OCI-LY3 (cell line): ENCODE results near the gene ZNF618.
"Not testable (repeated sequence)": the region's sequence is repeated elsewhere in the genome, so short reads cannot be mapped to it uniquely, and the experiment has no call there.

Source experiments
- H2AFZ ChIP-seq: fragments of 200-600, 300-600 bp; shearing (Covaris generic); 2 replicates; pipeline ENCODE4 v1.6.0; 2014; ENCODE audit warnings: antibody characterized with exemption, low read depth, low read length
- H3K27ac ChIP-seq: fragments of 200-600, 300-600 bp; sonication (generic); 2 replicates; pipeline ENCODE4 v1.5.1; 2014; ENCODE audit warnings: mild to moderate bottlenecking, low read length, moderate library complexity, mixed read lengths
- H3K27me3 ChIP-seq: fragments of 200-600, 300-600 bp; sonication (generic); 2 replicates; pipeline ENCODE4 v1.6.1; 2014; ENCODE audit warnings: low read depth, low read length, mixed read lengths
- H3K36me3 ChIP-seq: fragments of 200-600, 300-600 bp; sonication (generic); replicated peaks from 2 replicates; pipeline ENCODE3; 2014; ENCODE audit warnings: low read depth, low read length, mixed read lengths
- H3K4me1 ChIP-seq: fragments of 300-600, 200-600 bp; sonication (generic); 2 replicates; pipeline ENCODE4 v1.6.1; 2014; ENCODE audit warnings: low read length, mixed read lengths
- H3K4me2 ChIP-seq: fragments of 200-600, 300-600 bp; sonication (generic); 2 replicates; pipeline ENCODE4 v1.6.1; 2014; ENCODE audit warnings: low read length, mixed read lengths
- H3K4me3 ChIP-seq: fragments of 300-600, 200-600 bp; sonication (generic); 2 replicates; pipeline ENCODE4 v1.5.1; 2014; ENCODE audit warnings: antibody characterized with exemption, mild to moderate bottlenecking, low read length, moderate library complexity
- H3K79me2 ChIP-seq: fragments of 300-600, 200-600 bp; shearing (Covaris generic); 2 replicates; pipeline ENCODE4 v1.6.1; 2014; ENCODE audit warnings: mild to moderate bottlenecking, low read length, mixed read lengths
- H3K9ac ChIP-seq: fragments of 300-600, 200-600 bp; shearing (Covaris generic); 2 replicates; pipeline ENCODE4 v1.6.0; 2014; ENCODE audit warnings: mild to moderate bottlenecking, low read length, moderate library complexity
- H3K9me3 ChIP-seq: fragments of 200-600, 300-600 bp; shearing (Covaris generic); 2 replicates; pipeline ENCODE4 v1.6.1; 2014; ENCODE audit warnings: low read length, mixed read lengths; ENCODE audit not compliant: insufficient read depth
- H4K20me1 ChIP-seq: fragments of 200-600, 300-600 bp; sonication (generic); 2 replicates; pipeline ENCODE4 v1.6.1; 2016; ENCODE audit warnings: low read length, mixed read lengths; ENCODE audit not compliant: insufficient read depth
- EZH2phosphoT487 ChIP-seq: fragments of 200-600 bp; shearing (Covaris generic); IDR thresholded peaks from 2 replicates; pipeline ENCODE4 v1.6.1; 2018; ENCODE audit warnings: antibody characterized with exemption, mixed run types, low read depth
- TF ChIP-seq, protein P1 (sequence below): fragments of 200-600, 300-600 bp; sonication (generic); IDR thresholded peaks from 2 replicates; pipeline ENCODE4 v1.5.1; 2014; ENCODE audit warnings: antibody characterized with exemption, low read length, low read depth

ZNF618 gene

DNA sequence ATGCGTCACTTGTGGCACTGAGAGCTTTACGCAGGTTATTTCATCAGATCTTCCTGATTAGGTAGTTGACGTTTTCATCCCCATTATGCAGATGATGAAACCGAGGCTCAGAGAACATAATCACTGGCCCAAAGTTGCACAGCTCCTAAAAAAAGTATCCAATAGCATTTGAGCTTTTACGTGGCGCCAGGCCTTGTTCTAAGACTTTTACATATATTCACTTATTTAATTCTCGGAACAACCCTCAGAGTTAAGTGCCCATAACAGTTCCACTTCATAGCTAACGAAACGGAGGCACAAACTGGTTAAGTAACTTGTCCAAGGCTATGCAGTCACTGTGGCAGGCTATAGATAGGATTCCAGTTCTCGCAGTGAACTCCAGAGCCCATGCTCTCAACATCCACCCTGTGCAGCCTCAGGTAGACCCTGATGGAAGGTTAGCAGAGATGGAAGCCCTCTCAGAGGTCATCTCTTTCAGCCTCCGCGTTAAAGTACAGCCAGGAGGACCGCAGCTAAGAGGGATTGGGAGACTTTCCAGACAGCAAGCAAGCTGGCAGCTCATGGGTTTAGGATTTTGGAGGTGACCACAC, 162.7 kb downstream of the ZNF618 start:
- no peaks in the 10 kb centered on the region for H3K27me3 ChIP-seq
- TF ChIP-seq, protein P1, sequence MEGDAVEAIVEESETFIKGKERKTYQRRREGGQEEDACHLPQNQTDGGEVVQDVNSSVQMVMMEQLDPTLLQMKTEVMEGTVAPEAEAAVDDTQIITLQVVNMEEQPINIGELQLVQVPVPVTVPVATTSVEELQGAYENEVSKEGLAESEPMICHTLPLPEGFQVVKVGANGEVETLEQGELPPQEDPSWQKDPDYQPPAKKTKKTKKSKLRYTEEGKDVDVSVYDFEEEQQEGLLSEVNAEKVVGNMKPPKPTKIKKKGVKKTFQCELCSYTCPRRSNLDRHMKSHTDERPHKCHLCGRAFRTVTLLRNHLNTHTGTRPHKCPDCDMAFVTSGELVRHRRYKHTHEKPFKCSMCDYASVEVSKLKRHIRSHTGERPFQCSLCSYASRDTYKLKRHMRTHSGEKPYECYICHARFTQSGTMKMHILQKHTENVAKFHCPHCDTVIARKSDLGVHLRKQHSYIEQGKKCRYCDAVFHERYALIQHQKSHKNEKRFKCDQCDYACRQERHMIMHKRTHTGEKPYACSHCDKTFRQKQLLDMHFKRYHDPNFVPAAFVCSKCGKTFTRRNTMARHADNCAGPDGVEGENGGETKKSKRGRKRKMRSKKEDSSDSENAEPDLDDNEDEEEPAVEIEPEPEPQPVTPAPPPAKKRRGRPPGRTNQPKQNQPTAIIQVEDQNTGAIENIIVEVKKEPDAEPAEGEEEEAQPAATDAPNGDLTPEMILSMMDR: no peak
- TF ChIP-seq EZH2phosphoT487: no peak
- H3K27ac ChIP-seq: no peak overlapping the region

DNA sequence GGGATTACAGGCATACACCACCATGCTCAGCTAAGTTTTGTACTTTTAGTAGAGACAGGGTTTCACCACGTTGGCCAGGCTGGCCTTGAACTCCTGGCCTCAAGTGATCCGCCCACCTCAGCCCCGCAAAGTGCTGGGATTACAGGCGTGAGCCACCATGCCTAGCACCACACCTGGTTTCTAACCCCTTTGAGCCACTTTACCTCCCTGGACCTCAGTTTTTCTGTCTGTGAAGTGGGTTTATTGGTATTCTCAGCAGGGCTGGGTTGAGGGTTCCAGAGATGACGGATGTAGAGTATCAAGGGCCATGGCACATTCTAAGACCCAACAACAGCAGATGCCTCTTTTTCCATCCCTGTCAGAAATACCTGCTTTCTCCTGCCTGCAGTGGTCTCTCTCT, 163.4 kb downstream of the ZNF618 start:
- H3K4me2 ChIP-seq: no peak overlapping the region
- H3K4me3 ChIP-seq: no peak overlapping the region
- no peaks in the 10 kb centered on the region for H3K79me2 ChIP-seq
- no peaks in the 10 kb centered on the region for H3K27me3 ChIP-seq
- H3K27ac ChIP-seq: no peak overlapping the region
- H4K20me1 ChIP-seq: no peaks in the 10 kb centered on the region
- H2AFZ ChIP-seq: no peak overlapping the region
- no peak for TF ChIP-seq EZH2phosphoT487
- TF ChIP-seq, protein P1: no peak
- no peak overlapping the region for H3K9ac ChIP-seq
- H3K9me3 ChIP-seq: no peaks in the 10 kb centered on the region
- no peaks in the 10 kb centered on the region for H3K36me3 ChIP-seq
- no peaks in the 10 kb centered on the region for H3K4me1 ChIP-seq

More for the DNA sequence above, 162.7 kb downstream of the ZNF618 start:
- Histone ChIP-seq H4K20me1 (no peaks in the 10 kb centered on the region), H3K9ac (no peak overlapping the region), H3K4me2 (no peak overlapping the region), H2AFZ (no peak overlapping the region), H3K9me3 (no peaks in the 10 kb centered on the region), H3K36me3 (no peaks in the 10 kb centered on the region), H3K79me2 (no peaks in the 10 kb centered on the region), H3K4me3 (no peak overlapping the region), H3K4me1 (no peaks in the 10 kb centered on the region)

DNA sequence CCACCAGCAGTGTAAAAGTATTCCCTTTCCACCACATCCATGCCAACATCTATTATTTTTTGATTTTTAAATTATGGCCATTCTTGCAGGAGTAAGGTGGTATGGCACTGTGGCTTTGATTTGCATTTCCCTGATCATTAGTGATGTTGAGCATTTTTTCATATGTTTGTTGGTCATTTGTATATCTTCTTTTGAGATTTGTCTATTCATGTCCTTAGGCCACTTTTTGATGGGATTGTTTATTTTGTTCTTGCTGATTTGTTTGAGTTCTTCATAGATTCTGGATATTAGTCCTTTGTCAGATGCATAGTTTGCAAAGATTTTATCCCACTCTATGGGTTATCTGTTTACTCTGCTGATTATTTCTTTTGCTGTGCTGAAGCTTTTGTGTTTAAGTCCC, 167.6 kb downstream of the ZNF618 start:
- not testable (repeated sequence) for H3K79me2 ChIP-seq, H3K27ac ChIP-seq, H3K4me3 ChIP-seq, H3K9me3 ChIP-seq, H3K36me3 ChIP-seq, H3K27me3 ChIP-seq, H4K20me1 ChIP-seq, H3K4me2 ChIP-seq, H3K9ac ChIP-seq, H3K4me1 ChIP-seq, H2AFZ ChIP-seq

DNA sequence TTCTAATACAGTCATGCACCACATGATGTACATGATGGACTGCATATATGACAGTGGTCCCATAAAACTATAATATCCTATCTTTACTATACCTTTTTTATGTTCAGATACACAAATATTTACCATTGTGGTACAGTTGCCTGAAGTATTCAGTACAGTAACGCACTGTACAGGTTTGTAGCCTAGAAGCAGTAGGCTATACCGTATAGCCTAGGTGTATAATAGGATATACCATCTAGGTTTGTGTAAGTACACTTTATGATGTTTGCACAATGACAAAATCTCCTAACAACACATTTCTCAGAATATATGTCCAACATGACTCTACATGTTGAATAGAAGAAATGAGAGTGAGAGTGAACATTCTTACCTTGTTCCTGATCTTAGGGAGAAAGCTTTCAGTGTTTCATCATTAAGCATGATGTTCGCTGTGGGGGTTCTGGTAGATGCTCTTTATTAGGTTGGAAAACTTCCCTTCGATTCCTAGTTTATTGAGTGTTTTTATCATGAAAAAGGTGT, 170.2 kb downstream of the ZNF618 start:
- no peaks in the 10 kb centered on the region for H3K9me3 ChIP-seq
- no peaks in the 10 kb centered on the region for H3K4me1 ChIP-seq
- no peaks in the 10 kb centered on the region for H3K36me3 ChIP-seq
- no peak overlapping the region for H3K27ac ChIP-seq
- no peaks in the 10 kb centered on the region for H3K79me2 ChIP-seq
- H4K20me1 ChIP-seq: no peaks in the 10 kb centered on the region
- no peaks in the 10 kb centered on the region; the same call in 1 of the 2 replicates for H3K27me3 ChIP-seq
- no peak overlapping the region for H3K9ac ChIP-seq
- TF ChIP-seq, protein P1: no peak
- no peak for TF ChIP-seq EZH2phosphoT487
- H2AFZ ChIP-seq: no peak overlapping the region
- H3K4me2 ChIP-seq: no peak overlapping the region
- H3K4me3 ChIP-seq: no peak overlapping the region
